NCI-H1930 (cell line): ENCODE measurements around the gene STUB1.

Source experiments
- DNase-seq, 2 experiments: peaks; one replicate each; lab custom pipeline; 2025; lab: John Stamatoyannopoulos, UW

The STUB1 gene

GRCh38 chr16:694187-694862, 14.1 kb downstream of the STUB1 start:
- no peak for DNase-seq

- no peak for DNase-seq
Observed at GRCh38 chr16:694863-695354, 14.7 kb downstream of the STUB1 start.

GRCh38 chr16:695355-696089, 15.3 kb downstream of the STUB1 start:
- peak; percentile 71 to 80 for DNase-seq

DNA sequence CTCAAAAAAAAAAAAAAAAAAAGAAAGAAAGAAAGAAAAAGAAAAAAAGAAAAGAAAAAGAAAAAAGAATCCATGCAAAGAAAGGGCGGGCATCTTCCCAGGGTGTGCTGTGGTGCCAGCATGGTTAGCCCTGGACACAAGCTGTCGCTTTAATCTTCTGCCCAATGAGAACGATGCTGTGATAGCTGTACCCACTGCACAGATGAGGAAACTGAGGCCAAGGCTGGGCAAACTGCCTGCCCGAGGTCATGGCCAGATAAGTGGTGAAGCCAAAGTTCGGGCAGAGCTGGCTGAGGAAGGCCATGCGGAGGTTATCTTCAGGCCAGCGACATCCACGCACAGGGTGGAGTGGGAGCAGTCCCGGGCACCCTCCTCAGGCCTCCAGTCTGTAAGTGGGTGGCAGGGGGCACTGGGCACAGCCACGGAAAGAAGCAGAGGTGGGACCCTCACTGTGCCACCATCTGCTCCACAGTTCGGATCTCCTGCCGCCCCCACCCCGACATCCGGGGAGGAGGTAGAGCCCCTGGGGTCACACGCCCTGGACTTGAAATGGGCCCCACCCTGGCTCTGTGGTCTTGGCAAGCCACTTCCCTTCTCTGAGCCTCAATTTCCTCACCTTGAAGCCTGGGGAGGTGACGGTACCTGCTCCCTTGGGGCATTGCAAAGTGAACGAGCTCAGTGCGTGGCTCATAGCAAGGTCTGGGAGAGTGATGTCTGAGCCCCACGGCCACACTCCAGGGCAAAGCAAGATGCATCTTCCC, 18.9 kb downstream of the STUB1 start:
- DNase-seq = no peak

- DNase-seq = no peak
Observed at GRCh38 chr16:700684-701584, 20.7 kb downstream of the STUB1 start.

DNA sequence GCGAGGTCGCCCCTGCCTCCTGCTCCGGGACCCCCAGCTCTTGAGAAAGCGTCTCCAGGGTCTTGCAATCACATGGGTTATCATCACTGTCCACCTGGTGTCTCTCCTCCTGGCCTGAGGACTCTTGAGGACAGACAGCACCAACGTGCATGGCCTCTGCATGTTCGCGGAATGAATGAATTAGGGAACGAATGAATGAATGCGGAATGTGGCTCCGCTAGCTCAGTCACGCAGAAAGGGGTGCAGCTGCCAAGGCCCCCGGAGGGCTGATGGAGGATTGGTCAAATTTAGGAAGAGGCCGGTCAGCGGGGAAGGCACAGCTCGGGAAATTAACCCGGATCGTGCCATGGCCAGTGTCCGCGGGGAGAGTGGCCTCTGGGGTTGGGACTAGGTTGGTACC, 22.1 kb downstream of the STUB1 start:
- no peak for DNase-seq

DNA sequence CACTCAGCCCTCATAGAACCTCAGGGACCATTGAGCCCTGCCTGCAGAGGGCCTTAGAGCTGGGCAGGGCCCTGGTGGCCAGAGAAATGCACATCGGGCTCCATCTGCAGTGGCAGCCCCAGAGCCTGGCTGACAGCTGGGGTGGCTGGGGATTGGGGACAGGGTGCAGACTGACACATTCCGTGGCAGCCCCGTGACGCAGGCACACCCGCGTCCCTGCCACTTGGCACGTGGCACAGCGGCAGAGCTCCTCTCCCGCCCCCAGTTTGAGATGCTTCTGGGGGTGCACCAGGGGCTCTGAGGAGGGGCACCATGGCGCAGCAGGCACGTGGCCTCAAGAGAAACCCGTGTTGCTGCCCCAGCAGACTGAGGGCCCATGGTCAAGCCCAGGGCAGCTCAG, 23.2 kb downstream of the STUB1 start:
- no peak for DNase-seq

DNA sequence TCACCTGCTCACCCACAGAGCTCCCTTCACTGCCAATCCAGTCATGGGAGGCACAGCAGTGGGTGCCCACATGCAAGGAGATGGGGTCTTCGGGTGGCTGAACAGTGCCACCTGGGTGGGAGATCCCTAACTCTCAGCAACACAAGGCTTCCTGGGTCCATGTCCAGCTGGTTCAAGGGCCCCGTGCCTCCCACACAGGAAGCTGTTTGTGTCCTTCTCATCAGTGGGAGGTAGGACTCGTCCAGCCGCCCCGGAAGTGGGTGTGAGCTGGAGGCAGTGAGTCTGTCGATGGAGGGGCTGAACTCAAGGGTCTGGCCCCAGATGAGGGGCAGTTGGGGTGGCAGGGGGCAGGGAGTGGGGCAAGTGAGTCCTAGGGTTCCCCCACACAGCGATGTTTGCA, 23.8 kb downstream of the STUB1 start:
- no peak for DNase-seq

GRCh38 chr16:704552-705380, 24.6 kb downstream of the STUB1 start:
- no peak for DNase-seq

DNA sequence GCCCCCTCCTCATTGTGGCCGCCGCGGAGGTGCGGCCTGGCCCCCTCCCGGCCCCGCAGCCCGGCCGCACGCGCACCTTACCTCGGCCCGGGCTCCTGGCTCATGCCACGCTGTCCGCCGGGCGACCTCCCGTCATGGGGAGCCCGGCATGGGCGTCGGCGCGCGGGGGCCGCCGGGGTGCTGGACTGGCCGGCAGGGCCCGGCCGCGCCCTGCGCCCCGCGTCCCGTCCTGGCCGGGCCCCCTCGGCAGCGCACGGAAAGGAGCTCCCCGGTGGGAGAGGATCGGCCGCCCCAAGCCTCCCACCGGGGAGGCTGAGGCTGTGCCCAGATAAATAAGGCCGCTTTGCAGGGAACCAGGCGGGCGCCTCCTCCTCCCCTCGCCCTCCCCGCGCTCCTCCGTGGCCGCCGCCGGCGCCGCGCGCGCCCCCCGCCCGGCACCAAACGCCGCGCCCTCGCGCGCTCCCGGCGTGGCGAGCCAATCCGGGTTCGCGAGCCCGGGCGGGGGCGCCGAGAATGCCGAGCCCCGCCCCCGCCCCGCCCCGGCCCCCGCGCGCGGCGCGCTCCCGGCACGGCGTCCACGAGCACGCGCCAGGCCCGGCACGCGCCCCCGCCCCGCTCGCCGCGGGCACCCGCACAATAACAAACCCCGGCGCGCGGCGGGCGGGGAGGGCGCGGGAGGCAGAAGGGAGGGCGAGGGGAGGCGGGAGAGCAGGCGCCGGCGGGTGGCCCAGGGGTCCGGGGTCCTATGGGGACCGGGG, 25.4 kb downstream of the STUB1 start, which contains the start of gene FBXL16:
FBXL16 (minus strand) TSS at position 371 of the 758 bp plus-strand sequence. CDS start 8,396 bp downstream, outside the sequence.
- DNase-seq = peak; percentile 69 to 89

DNA sequence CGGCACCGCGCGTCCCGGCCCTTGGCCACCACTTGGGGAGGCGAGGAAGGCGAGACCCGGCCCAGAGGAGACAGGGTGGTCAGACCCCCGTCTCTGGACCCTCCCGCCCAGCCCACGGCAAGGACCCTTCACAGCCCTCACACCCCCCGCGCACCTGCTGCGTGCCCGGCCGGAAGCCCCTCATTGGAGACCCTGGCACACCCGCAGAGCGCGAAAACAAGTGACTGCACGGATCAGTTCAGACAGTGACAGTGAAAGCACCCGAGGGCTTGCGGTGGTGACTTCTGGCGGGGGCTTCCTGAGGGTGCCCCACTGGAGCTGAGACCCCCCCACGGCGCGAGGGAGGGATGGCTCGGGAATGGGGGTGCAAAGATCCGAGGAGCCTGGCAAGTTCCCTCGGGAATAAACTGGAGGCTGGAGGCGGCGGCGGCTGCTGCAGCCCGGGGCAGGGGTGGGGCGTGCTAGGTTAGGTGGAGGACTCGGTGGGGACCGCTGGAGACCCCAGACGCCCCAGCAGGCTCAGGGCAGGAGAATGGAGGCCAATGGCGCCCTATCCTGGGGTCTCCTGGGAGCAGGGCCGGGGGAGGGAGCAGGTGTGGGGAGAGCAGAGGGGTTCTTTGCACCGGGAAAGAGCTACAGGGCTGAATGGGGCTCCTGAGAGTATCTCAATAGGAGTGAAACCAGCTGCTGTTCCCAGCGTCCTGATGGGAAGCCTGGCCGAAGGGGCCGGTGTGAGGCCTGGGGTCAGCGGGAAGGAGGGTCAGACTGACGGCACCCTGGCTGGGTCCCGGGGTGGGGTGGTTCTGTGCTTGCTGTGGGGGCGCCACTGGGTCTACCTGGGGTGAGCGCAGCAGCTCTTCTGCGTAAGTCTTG, 26.2 kb downstream of the STUB1 start:
- DNase-seq = no peak

DNA sequence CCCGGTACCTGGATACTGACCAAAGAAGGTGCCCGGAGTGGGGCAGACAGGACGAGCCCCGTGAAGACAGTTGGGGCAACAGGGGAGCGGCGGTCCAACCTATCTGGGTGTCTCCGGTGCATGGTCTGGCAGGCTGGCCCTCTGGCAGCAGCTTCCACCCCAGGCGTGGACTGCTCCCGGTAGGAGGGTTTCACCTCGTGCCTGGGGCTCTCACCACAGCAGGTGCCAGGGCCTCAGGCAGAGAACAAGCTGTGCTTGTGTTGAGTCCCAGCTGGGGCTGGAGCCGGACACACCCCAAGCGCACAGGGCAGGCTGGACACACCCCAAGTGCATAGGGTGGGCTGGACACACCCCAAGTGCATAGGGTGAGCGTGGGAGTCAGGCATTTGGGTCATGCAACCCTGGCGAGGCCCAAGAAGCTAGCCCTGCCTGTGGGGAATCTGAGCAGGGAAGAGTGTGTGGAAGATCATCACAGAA, 26.9 kb downstream of the STUB1 start:
- DNase-seq = no peak

GRCh38 chr16:708019-708418, 27.8 kb downstream of the STUB1 start:
- DNase-seq = no peak

DNA sequence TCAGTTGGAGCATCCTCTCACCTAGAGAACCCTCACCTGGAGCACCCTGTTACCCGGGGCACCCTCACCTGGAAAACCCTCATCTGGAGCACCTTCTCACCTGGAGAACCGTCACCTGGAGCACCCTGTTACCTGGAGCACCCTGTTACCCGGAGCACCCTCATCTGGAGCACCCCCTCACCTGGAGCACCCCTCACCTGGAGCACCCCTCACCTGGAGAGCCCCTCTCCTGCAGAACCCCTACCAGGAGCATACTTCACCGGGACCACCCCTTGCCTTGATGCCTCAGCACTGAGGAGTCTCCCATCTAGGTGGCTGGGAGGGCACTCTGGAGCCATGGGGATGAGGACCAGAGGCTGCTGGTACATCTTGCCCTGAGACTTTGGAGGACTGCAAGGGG, 28.7 kb downstream of the STUB1 start:
- DNase-seq = no peak

- DNase-seq = peak; percentile 93 to 96
Observed at GRCh38 chr16:709566-710499, 29.6 kb downstream of the STUB1 start.

DNA sequence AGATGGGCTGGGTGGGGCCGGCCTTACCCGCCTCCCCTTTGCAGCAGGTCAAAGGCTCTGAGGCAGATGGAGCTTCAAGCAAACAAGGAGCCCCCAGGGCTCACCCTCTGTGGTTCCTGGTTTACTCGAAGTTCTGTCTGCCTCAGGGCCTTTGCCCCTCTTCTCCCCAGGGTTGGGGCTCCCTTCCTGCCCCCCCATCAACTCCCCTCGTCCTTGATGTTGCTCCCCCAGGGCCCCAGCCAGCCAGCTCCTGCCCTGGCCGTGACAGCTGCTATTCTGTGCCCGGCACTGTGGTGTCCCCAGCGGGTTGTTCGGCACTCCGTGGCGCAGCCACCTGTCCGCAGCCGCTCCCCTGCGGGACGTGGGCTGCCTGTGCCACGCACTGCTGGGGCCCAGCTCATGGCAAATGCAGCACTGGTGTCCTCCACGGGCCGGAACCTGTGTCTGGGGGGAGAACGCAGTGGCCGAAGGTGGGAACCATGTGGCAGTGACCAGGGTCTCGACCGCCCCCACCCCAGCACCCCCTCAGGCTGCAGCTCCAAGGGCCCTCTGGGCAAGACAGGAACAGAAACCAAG, 30.4 kb downstream of the STUB1 start:
- DNase-seq = no peak

- DNase-seq = no peak
Observed at GRCh38 chr16:711084-711483, 30.9 kb downstream of the STUB1 start.
